DOHH2 (cell line): ENCODE results near the gene TUB.

ENCODE experiments used
- EZH2phosphoT487 ChIP-seq: fragments of 200-600 bp; sonication (generic); IDR thresholded peaks from 2 replicates; pipeline ENCODE4 v1.6.1; 2017; ENCODE audit warnings: borderline replicate concordance, mild to moderate bottlenecking, antibody characterized with exemption, low read length, moderate library complexity, mixed read lengths
- TF ChIP-seq, protein P1 (sequence below): fragments of 200-600 bp; sonication (generic); IDR thresholded peaks from one replicate; pipeline ENCODE4 v1.5.1; 2014; ENCODE audit warnings: antibody characterized with exemption, mild to moderate bottlenecking, low read depth, low read length; ENCODE audit not compliant: poor library complexity, severe bottlenecking

DNA sequence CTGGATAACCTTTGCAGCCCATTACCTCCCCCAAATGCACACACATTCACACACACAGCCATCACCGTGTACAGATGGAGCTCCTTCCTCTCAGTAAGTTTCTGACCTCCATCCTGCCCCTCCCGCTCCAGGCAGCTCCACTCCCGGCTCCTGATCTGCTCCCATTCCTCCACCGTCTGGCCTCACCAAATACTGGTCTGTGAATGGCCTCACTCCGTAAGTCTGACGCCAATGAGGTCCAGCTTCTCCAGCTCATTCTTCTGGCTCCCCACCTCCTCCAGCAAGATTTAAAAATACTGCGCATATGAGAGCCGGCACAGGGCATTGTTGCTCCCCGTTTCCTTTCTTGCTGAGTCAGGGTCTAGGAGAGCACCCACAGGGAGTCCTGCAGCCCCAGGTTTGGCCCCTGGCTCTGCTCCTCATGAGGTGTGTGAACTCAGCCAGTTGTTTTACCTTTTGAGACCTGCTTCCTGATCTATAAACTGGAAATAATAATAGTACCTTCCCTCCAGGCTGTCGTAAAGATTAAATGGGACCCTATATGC lies 14.0 kb upstream of the TUB start:
- TF ChIP-seq, protein P1, sequence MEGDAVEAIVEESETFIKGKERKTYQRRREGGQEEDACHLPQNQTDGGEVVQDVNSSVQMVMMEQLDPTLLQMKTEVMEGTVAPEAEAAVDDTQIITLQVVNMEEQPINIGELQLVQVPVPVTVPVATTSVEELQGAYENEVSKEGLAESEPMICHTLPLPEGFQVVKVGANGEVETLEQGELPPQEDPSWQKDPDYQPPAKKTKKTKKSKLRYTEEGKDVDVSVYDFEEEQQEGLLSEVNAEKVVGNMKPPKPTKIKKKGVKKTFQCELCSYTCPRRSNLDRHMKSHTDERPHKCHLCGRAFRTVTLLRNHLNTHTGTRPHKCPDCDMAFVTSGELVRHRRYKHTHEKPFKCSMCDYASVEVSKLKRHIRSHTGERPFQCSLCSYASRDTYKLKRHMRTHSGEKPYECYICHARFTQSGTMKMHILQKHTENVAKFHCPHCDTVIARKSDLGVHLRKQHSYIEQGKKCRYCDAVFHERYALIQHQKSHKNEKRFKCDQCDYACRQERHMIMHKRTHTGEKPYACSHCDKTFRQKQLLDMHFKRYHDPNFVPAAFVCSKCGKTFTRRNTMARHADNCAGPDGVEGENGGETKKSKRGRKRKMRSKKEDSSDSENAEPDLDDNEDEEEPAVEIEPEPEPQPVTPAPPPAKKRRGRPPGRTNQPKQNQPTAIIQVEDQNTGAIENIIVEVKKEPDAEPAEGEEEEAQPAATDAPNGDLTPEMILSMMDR = no peak
- TF ChIP-seq EZH2phosphoT487 = no peak
